WTC11 (cell line): ENCODE results near the gene RAP1GAP.

Experiments
- ARID4B ChIP-seq: sonication (generic); formaldehyde crosslinking; IDR thresholded peaks from 2 replicates; pipeline ENCODE4 v1.8.0; 2023; ENCODE audit warnings: missing genetic modification reagents, mild to moderate bottlenecking, borderline replicate concordance
- CTCF ChIP-seq: fragments of 200-600 bp; IDR thresholded peaks from 2 replicates; pipeline ENCODE4 v1.8.0; 2022; ENCODE audit warnings: antibody characterized with exemption
- E2F4 ChIP-seq: sonication (generic); formaldehyde crosslinking; IDR thresholded peaks from 2 replicates; pipeline ENCODE4 v1.8.1; 2022; ENCODE audit warnings: low read depth, mild to moderate bottlenecking, moderate library complexity, missing genetic modification reagents, borderline replicate concordance
- USF1 ChIP-seq: sonication (generic); formaldehyde crosslinking; IDR thresholded peaks from 2 replicates; pipeline ENCODE4 v1.8.0; 2022; ENCODE audit warnings: mild to moderate bottlenecking, missing genetic modification reagents

GRCh38 chr1:21639594-21640041, 29.5 kb downstream of the RAP1GAP start:
- TF ChIP-seq CTCF (no peak), USF1 (CRISPR knock-in tag) (no peak), E2F4 (CRISPR knock-in tag) (no peak), ARID4B (no peak)
